Measurements from ENCODE around the gene MECP2. TPM values are rescaled to one million over a fixed set of nuclear protein-coding genes. Genes with fewer than 3 reads are reported as not detected.

The MECP2 gene
- total and polyA plus RNA-seq, 8 donors: 10.7 to 47.9 (median 18.4) TPM

DNA sequence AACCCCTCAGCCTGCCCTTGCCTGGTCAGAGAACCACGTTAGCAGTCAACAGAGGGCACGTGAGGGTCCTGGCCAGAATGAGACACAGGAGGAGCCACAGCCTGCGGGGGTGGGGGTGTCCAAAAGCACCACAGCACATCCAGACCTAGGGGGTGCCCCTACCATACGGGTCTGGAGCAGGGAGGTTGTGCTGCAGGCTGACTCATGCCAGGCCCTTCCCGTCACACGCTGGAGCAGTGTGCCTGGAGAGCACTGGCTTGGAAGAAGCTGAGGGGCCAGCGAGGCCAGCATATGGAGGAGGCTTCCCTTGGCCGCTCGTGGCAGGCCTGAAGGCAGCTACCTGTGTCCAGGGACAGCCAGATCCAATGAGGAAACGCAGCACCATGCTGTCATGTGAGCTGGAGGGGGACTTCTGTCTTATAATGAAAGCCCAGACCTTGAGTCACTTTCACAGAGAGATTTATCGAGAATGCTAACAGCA is 76.3 kb downstream of the MECP2 start:
- Histone ChIP-seq H3K9me3 (no peaks in the 10 kb centered on the region), H3K4me3 (no peak overlapping the region), H3K36me3 (peaks cover 0 to 20% (median 15%) of the 10 kb centered on the region in 4 donors), H3K4me1 (peaks cover 5 to 54% (median 35%) of the 10 kb centered on the region in 4 donors), H3K27ac (peak overlapping the region; percentile 14 to 96 (median 86)), H3K27me3 (peaks cover 0 to 5% (median 0%) of the 10 kb centered on the region in 3 donors)
- TF ChIP-seq POLR2AphosphoS5 (IDR thresholded peaks at IDR 0.05): no peak
- WGBS, 5 donors: 59 to 77% (median 66%) methylated on average over 7 to 11 of the region's 11 CpGs
- intact Hi-C loops (cut with DNase I; ENCODE audit: low total_unique reads): no loop called here
- peak in 1 of 2 donors; percentile 24 for DNase-seq

DNA sequence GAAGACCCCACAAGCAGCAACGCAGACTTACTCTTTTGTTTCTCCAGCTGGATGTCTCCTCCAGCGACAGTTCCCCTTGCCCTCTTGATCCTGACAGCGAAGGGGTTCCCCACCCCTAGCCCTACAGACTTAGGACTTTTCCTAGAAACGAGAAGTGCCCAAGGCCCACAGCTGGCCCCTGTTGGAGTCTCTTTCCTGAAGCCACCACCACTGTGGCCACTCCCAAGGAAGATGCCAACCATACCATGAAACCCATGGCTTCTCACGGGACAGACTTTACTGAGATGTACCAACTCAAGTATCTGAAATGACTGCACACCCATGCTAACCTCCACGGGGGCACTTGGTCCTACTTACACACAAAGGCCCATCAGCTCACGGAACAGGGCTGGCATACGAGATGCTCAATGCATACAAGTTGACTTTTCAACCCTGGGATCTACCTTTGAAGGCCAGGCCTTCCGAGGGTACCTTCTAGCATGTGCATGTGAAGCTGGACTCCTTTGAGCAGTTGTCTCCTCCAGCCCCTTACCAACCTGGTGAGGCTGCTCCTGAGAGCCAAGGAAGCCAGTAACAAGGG is 76.9 kb downstream of the MECP2 start:
- no peaks in the 10 kb centered on the region for H3K9me3 ChIP-seq
- H3K4me3 ChIP-seq: peak overlapping the region; percentile 49 to 62 (median 57)
- H3K36me3 ChIP-seq: peaks cover 0 to 26% (median 21%) of the 10 kb centered on the region in 4 donors
- H3K4me1 ChIP-seq: peaks cover 5 to 54% (median 34%) of the 10 kb centered on the region in 4 donors
- H3K27ac ChIP-seq: peak overlapping the region; percentile 85 to 96 (median 86)
- TF ChIP-seq EP300 (IDR thresholded peaks at IDR 0.05): no peak
- TF ChIP-seq, protein P1, sequence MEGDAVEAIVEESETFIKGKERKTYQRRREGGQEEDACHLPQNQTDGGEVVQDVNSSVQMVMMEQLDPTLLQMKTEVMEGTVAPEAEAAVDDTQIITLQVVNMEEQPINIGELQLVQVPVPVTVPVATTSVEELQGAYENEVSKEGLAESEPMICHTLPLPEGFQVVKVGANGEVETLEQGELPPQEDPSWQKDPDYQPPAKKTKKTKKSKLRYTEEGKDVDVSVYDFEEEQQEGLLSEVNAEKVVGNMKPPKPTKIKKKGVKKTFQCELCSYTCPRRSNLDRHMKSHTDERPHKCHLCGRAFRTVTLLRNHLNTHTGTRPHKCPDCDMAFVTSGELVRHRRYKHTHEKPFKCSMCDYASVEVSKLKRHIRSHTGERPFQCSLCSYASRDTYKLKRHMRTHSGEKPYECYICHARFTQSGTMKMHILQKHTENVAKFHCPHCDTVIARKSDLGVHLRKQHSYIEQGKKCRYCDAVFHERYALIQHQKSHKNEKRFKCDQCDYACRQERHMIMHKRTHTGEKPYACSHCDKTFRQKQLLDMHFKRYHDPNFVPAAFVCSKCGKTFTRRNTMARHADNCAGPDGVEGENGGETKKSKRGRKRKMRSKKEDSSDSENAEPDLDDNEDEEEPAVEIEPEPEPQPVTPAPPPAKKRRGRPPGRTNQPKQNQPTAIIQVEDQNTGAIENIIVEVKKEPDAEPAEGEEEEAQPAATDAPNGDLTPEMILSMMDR (IDR thresholded peaks at IDR 0.05): no peak
- no peak for TF ChIP-seq POLR2AphosphoS5 (IDR thresholded peaks at IDR 0.05)
- no peak for TF ChIP-seq POLR2A (IDR thresholded peaks at IDR 0.05)
- 22 to 74% (median 56%) methylated on average over 5 to 9 of the region's 9 CpGs for WGBS, 5 donors
- DNase-seq: no peak
- intact Hi-C loops (cut with DNase I; ENCODE audit: low total_unique reads): no loop called here
- H3K27me3 ChIP-seq: peaks cover 0 to 5% (median 0%) of the 10 kb centered on the region in 3 donors

DNA sequence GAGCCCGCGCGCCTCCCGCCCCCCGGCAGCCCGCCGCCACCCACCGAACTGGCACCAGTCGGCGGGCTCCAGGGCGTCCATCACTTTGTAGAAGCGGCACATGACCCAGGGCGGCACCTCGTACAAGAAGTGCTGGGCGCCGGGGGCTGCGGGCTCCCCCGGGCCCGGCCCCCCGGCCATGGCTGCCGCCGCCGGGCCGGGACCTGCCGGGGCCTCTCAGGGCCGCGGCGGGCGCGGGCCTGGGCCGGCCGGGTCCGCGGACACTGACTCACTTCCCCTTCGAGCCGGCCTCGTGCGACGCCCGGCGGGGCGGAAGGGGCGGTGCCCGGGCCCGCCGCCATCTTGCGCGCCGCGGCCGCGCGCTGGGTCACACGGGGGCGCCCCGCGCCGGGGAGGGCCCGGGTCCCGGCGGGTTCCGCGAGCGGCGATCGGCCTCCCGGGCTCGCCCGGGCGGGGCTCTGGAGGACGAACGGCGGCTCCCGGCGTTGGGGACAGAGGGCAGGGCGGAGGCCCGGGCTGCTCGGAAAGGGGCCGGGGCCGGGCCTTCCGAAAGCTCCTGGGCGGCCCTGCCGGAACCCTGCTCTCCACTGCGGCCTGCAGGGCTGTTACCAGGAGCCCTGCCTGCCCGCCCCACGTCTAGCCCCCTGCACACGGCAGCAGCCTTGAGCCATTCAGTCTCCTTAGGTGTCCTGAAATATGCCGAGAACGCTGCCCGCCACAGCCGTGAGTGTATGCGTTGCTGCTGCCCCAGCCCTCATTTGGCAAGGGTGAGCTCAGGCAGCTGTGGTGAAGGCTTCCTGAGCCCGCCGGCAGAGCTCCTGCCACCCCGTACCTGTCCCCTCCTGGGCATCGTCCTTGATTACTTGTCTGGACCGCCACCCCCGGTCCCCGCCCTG is 77.6 kb downstream of the MECP2 start, which contains the start of gene IRAK1:
IRAK1 (minus strand) TSS at position 270 of the 896 bp plus-strand sequence; CDS start at position 180, 90 bp downstream.
- no peak for TF ChIP-seq POLR2A (IDR thresholded peaks at IDR 0.05)
- no peak for TF ChIP-seq POLR2AphosphoS5 (IDR thresholded peaks at IDR 0.05)
- TF ChIP-seq, protein P1 (IDR thresholded peaks at IDR 0.05): no peak
- no peak for TF ChIP-seq EP300 (IDR thresholded peaks at IDR 0.05)
- intact Hi-C loops (cut with DNase I; ENCODE audit: low total_unique reads): no loop called here
- Histone ChIP-seq H3K27me3 (peaks cover 0 to 5% (median 0%) of the 10 kb centered on the region in 3 donors), H3K9me3 (no peaks in the 10 kb centered on the region), H3K4me3 (peak within 1 kb of the TSS; percentile 53 to 62 (median 58)), H3K4me1 (peaks cover 5 to 54% (median 31%) of the 10 kb centered on the region in 4 donors), H3K36me3 (peaks cover 0 to 33% (median 28%) of the 10 kb centered on the region in 4 donors), H3K27ac (peak within 1 kb of the TSS; percentile 85 to 96 (median 86))
- peak; percentile 55 to 79 for DNase-seq
- WGBS, 5 donors: 0 to 32% (median 6%) methylated on average over 7 to 90 of the region's 99 CpGs

DNA sequence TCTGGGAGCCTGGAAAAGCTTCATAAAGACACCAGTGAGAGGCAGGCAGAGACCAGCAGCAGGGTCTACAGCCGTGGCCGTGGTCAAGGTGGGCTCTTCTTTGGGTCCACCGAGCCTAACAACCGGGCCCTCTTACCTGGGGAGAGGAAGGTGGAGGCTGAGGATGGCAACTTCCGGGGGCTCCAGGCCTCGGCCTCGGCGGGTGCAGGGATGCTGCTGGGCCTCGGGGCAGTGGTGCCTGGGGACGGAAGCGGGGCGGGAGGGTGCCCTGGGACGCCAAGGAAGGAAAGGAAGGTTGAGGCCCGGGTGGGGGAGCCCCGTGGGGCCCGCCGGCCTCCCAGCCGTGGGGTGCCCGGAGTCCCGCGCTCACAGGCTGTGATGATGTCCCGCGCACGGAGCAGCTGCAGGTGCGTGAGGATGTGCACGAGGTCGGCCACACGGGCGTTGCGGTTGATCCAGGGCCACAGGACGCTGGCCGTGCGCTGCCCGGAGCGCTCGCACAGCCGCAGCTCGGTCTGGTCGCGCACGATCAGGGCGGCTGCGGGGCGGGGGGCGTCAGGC is 78.4 kb downstream of the MECP2 start:
- DNase-seq: peak in 1 of 2 donors; percentile 36
- Histone ChIP-seq H3K9me3 (no peaks in the 10 kb centered on the region), H3K27ac (peak overlapping the region; percentile 60 to 96 (median 77)), H3K36me3 (peaks cover 0 to 35% (median 30%) of the 10 kb centered on the region in 4 donors), H3K4me3 (peak overlapping the region; percentile 53 to 62 (median 58)), H3K4me1 (peaks cover 5 to 52% (median 31%) of the 10 kb centered on the region in 4 donors), H3K27me3 (peaks cover 0 to 5% (median 0%) of the 10 kb centered on the region in 3 donors)
- 1 to 46% (median 4%) methylated on average over 5 to 44 of the region's 45 CpGs for WGBS, 5 donors
- intact Hi-C loops (cut with DNase I; ENCODE audit: low total_unique reads): no loop called here
- TF ChIP-seq EP300 (IDR thresholded peaks at IDR 0.05) (no peak), POLR2AphosphoS5 (IDR thresholded peaks at IDR 0.05) (no peak), POLR2A (IDR thresholded peaks at IDR 0.05) (no peak)
- TF ChIP-seq, protein P1 (IDR thresholded peaks at IDR 0.05): no peak
